NCI-H2107 treated with DMSO at 0.1 percent for 48 hours (cell line): ENCODE results near the gene OR14A2.
A peak's percentile ranks its signal among the peaks of the same experiment; 100 is the strongest.
"Not testable (repeated sequence)": the region's sequence is repeated elsewhere in the genome, so short reads cannot be mapped to it uniquely, and the experiment has no call there.

Source experiments
- DNase-seq: peaks from one replicate; lab custom pipeline; 2025; ENCODE audit not compliant: unreplicated experiment; lab: John Stamatoyannopoulos, UW

The OR14A2 gene

DNA sequence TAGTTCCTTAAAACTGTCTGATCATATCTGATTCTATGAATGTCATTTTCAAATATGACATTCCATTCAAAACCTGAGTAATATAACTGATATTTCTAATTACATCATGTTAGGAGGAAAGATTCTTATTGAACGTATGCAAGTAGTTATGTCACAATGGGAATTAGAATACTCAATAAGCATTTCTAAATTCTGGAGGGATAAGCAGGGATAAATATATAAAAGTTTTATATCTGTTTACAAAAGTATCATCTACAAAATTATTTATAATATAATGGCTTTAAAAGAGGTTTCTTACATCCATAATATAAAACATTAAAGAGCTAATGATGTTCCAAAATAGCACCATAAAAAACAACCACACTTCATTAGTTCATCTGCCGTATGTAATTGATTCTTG, at the start of gene OR14A2:
OR14A2 (minus strand) TSS at position 101 of the 400 bp plus-strand sequence.
- no peak for DNase-seq

DNA sequence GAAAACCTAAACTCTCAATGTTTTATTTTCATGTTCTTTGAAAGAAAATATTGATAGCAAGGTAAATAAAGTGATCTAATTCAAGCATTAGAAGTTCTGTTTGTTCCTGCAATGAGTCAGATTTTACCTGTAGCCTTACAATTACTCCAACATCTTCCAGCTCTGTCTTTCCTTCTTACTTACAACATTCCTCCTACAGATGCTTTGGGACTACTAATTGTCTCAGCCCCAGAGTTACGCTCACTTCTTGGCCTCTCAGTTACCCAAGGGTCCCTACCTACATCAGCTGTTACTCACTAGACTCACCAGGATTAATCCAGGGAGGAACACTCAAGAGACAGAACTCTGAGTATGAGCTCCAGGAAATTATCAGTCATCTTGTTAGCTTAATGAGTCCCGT, 49.6 kb upstream of the OR14A2 start:
- DNase-seq: no peak

DNA sequence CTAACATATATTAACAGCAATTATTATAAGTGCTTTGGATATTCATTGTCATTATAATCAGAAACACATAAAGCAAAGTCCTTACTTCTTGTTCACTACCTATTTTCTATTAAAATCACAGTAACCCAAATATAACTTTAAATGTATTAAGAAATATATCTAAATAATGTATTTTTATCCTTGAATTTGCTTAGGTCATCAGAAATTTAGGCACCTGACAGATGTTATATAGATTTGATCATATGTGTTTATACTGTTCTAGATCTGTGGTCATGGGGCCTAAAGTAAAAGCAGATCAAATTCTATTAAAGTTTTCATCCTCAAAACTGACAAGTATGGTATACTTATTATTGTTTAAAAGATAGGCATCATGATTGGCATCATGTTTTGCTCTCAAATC, 21.7 kb upstream of the OR14A2 start:
- DNase-seq: no peak

DNA sequence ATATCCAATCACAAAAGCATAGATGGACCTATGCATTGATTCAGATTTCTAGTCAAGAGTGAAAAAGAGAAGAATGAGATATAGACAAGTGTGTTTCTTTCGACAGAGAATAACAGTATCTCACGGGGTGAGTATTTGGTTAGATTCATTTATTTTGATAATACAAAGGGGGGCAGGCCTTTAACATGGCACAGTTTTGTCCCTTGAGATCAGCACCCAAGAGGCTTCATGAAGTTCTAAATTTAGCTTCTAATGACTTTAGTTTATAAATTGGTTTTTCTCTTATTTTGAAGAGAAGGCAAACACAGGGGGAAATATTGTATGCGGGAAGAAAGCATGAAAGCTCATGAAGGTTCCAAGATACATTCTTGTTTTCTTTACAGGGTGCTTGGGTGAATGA, 12.5 kb upstream of the OR14A2 start, which contains the start of gene OR1C1:
OR1C1 (minus strand) TSS at position 101 of the 400 bp plus-strand sequence. CDS start 2,150 bp downstream, outside the sequence.
- DNase-seq: no peak

DNA sequence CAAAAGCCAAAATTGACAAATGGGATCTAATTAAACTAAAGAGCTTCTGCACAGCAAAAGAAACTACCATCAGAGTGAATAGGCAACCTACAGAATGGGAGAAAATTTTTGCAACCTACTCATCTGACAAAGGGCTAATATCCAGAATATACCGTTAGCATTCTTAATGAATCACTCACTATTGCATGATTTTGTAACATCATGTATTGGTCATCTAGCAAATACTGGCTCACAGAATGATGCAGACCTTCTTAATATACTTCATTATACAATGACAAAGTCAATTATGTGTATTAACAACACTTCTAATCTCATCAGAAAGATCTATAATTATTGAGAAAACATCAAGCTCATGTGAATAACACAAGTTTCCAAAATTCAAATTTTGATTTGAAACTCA, 6.4 kb upstream of the OR14A2 start:
- DNase-seq: not testable (repeated sequence)

DNA sequence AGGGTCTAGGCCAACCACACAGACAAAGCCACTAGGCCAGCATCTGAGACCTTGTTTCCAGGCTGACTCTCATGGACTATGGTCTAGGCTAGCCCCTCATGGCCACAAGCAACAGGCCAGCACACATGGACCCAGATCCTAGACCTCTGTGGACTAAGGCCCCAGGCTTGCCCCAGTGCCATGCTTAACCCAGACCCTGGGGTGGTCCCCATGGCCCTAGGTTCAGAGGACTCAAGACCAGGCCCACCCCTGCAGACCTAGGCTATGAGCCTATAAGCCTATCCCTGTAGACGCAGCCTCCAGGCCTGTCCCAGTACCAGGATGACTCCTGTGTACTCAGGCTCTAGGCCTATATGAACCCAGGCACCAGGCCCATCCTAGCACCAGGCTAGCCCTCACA, 1.9 kb upstream of the OR14A2 start:
- DNase-seq: no peak

DNA sequence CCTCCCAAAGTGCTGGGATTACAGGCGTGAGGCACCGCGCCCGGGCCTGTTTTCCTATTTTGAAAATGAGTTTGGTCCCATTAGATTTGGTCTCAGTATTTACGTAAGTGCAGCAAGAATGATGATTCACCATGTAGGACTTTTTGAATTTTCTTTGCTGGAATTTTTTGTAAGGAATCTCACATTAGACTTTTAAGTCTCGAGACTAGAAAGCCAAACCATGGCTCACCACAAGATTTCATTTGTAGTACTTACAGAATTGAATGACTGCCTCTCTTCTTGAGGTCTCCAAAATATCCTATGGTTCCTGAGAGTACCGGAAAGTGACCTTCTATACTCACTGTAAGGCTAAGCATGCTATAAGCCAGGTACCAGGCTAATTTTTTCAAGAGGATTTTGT, 325 bp downstream of the OR14A2 start:
- no peak for DNase-seq

DNA sequence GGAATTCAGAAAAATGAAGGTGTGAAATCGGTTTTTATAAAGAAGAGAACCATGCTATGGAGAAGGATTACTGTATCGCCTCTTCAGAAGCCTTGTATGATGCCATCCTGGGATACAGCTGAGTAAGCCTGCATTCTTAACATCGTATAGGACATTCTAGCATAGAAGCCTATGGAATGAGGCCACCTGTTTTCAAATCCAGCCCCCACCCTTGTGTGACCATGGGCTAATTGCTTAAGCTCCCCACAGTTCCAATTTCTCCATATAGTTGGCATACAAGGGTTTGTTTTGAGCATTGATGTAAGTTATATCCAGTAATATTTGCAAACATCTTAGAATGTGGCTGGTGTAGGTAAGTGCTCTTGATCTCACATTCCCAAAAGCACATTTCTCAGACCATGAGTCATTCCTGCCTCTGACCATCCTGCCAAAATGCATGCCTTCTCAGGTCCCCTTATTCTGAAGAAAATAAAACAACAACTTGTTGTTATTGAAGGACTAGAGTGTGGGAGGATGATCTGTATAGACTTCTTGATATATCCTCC, 1.5 kb downstream of the OR14A2 start:
- DNase-seq: no peak

DNA sequence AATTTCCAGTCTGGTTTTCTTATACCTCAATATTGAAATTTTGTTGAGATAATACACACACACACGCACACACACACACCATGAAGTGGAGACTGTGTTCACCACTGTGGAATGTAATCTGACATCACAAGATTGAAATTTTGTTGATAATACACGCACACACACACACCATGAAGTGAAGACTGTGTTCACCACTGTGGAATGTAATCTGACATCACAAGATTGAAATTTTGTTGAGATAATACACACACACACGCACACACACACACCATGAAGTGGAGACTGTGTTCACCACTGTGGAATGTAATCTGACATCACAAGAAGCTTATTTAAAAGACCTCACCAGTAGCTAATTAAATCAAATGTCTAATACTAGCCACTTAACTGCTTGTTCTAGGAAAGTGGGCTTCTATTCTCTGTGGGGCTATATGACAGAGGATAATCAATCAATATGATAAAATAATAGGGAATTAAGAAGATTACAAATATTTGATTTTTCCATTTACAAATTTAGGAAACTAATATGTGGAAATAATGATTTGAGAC, 5.7 kb downstream of the OR14A2 start:
- not testable (repeated sequence) for DNase-seq

DNA sequence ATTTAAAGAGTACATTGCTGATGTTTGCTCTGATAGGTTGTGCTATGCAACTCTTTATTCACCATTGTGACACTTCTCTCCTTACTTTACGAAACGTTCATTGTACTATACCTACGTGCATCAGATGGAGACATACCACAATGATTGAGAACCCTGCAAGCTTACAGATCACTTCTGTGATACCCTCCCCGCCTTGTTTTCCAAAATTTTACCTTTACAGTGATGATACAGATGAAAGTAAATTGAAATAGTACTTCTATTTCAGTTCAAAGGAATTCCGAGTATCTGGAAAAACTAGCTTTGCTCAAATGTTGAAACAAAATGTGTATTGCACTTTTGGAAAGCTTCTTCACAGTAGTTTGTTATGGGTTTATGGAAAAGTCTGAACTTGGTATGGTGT, 6.2 kb downstream of the OR14A2 start:
- DNase-seq: no peak

DNA sequence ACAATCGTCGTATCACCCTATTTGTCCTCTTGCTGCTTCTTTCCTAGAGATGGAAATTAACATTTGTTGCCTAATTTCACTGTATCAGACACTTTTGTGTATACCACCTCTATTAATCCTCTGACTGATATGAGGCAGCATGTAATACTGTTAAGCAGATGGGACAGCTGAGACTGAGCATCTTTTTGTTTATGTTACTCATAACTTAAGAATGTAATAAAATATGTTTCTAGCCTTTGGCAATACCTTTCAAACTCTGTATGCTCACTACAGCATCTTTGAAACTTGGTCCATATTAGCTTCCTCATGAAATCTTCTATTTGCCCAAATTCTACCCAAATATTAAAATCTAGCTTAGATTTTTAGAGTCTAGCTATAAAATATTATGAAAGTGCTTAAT, 7.2 kb downstream of the OR14A2 start:
- no peak for DNase-seq

DNA sequence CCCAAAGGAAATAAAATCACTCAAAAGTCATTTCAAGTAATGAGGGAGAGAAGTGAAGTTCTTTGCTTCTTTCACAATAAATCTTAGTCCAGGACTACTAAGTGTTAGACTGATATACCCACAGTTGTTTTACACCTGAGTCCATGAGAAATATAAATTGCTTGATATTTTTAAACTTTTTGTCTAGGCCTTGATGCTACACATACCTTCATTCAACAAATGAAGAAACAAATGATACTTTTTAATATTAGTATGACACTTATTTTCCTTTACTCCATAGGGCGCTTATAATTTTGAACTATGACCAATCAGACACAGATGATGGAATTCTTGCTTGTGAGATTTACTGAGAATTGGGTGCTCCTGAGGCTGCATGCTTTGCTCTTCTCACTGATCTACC, 9.6 kb downstream of the OR14A2 start, which contains the start of gene OR14K1:
OR14K1 (plus strand) TSS at position 301 of the 400 bp plus-strand sequence; CDS start at position 301, 0 bp downstream.
- DNase-seq: no peak

DNA sequence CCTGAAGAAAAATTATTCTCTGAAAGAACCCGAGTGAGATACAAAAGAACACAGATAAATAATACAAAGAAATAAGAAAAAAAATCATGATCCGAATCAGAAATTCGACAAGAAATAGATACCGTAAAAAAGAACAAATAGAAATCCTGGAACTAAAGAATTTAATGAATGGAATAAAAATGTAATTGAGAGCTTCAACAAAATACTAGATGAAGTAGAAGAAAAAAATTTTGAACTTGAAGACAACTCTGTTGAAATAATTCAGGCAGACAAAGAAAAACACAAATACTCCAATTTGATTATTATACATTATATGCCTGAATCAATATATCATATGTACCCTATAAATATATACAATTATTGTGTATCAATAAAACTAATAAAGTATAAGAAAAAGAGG, 26.7 kb downstream of the OR14A2 start:
- DNase-seq: no peak

DNA sequence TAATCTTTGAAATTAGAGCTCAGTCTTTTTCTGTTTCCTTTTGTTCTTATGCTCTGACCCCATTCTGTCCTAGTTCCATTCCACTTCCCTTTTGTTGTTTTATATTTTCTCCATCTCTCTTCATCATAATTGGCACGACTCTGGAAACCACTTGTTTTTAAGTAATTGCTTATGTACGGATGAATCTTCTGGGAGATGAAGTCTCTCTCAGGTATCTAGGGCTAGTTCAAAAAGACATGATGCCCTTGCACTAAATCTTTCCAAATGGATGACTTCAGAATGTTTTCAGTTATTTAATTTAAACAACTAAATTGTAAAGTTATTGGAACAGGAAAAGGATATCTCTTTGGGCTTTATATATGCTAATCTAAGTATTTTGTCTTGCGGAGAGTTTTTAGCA, 31.4 kb downstream of the OR14A2 start, which contains the start of gene OR6F1:
OR6F1 (minus strand) TSS at position 101 of the 400 bp plus-strand sequence. CDS start 3,891 bp downstream, outside the sequence.
- no peak for DNase-seq

DNA sequence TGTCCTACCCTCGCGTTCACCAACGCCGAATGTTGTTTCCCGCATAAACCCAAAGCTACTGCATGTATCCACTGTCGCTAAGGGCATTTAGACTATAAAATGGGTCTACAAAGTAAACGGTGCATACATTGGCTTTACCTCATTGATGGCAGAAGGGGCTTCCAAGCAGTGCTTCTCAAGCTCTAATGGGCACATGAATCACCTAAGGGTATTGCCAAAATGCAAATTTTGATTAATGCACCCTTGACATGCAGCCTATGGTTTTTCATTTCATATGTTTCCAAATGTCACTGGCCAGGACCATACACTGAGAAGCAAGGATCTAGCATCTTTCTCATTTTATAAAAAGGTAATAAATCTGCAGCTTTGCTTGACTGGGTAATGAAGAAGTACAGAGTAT, 34.2 kb downstream of the OR14A2 start:
- no peak for DNase-seq

DNA sequence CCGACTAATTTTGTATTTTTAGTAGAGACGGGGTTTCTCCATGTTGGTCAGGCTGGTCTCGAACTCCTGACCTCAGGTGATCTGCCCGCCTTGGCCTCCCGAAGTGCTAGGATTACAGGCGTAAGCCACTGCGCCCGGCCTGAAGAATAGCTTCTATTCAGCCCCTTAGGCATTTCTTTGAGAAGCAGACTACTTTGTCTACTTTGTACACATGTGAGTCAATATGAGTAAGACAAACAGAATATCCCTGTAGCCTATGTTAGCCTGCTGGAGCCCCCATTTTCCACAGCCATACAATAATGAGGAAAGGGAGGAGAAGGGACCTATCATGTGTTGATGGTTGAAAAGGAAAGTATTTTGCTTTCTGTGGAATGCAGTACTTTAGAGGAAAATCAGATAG, 37.3 kb downstream of the OR14A2 start:
- not testable (repeated sequence) for DNase-seq

DNA sequence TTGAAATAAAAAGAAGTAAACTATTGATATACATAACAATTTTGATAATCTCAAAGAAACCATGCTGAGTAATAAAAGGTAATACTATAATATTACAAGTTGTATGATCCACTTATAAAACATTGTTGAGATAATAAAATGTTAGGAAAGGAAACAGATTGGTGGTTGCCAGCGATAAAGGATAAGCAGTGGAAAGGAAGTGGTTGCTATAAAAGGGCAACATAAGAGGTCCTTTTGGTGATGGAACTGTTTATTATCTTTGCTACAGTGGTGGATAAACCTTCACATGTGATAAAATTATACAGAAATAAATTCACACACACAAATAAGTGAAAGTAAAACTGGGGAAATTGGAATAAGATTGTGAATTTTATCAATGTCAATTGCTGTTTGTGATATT, 46.6 kb downstream of the OR14A2 start:
- DNase-seq: no peak

DNA sequence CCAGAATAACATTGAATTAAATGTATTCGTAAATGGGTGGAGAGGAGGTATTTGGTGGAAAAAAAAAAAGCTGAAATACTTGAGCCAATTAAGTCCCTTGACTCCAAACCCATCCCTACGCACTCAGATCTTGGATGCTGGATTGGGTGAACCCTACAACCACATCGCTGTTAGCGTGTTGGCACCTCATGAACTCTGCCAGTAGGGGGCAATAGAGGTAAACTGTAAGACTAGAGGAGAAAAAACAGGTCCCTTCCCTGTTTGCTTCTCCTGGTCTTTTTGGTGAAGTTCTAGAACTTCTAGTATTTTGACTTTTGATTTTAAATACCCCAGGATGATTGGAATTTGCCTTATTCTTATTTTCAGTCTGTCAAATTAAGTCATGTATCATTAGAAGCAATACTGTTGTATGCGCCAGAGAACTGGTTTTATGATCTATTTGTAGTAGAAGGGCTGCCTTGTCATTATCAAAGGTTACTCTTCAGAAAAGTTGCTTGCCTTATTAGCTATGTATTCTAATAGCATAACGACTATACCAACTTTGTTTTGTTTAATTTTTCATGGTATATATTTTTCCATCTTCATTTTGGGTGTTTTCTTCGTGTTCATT, 66.5 kb downstream of the OR14A2 start:
- DNase-seq: peak; percentile 38

DNA sequence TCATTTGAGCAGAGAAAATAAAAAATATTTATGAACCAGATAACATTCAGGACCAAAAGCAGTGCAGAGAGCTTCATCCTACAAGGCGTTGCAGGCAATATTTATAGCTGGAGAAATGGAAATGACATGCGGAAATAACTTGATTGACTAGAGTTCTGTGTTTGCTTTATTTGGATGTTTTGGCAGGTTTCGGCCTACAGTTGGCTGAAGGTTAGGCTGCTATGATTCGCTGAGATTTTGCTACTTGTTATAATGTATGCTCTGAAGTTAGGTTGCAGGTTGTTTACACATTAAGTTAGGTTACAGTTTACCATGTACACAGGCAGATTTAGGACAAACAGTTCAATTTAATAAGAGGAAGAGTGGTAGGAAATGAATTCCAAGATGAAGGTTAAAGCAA, 67.8 kb downstream of the OR14A2 start:
- no peak for DNase-seq

DNA sequence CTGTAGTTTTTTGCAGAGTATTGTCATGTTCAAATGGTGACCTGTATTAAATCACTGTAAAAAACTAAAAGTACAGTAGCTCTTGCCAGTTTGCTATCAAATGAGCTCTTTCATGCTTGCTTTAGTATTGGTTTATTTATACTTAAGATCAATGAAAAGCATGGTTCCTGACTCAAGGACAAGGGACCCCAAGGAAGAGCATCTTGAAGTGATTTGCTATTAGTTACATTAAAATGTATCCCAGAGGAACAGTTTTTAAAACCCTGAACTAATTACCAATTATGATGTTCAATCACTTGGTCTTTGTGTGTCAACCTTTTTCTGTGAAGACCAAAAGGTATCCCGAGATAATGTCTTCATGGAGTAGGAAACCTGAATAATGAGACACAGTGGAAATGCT, 68.3 kb downstream of the OR14A2 start, which contains the start of gene OR13G1:
OR13G1 (minus strand) TSS at position 101 of the 400 bp plus-strand sequence. CDS start 6,698 bp downstream, outside the sequence.
- DNase-seq: no peak
